Left kidney (tissue), 2 donors: ENCODE results near the gene CLCN2. TPM values are rescaled to one million over a fixed set of nuclear protein-coding genes. Genes with fewer than 3 reads are reported as not detected.

ENCODE experiments used
- DNase-seq: peaks from one replicate; pipeline ENCODE4 v3.0.0-alpha.2; 2013
- polyA plus RNA-seq: library from polyadenylated mRNA; unstranded; fragments of 120-200 nt; gene quantifications from one replicate; pipeline ENCODE4 v1.2.1, GENCODE V29; 2013; ENCODE audit not compliant: insufficient read length

Gene CLCN2
- polyA plus RNA-seq, 1 donor, result 13.1 TPM

DNA sequence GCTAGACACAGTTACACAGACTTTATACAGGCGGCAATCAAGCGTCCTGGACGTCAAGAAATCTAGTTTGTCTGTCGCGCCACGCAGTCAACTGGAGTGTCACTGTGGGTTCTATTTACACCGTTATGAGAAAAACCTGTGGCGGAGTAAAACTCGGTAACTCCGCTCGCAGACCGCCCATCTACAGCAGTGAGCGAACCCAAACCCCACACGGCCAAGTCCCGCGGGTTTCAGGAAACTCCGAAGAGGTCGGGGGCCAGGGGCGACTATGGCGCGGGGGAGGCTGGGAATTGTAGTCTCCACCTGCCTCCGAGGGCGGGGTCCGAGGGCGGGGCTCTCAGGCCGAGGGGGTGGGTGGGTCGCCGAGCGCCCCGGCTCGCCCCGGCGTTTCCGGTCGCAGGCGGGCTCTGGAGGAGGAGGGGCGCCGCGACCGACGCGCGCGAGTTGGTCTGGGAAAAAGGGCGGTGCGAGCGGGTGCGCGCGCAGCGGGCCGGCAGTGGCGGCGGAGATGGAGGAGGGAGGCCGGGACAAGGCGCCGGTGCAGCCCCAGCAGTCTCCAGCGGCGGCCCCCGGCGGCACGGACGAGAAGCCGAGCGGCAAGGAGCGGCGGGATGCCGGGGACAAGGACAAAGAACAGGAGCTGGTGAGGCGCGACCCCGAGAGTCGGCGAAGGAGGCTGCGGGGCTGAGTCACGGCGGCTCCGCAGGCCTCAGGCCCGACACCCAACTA lies 62.5 kb downstream of the CLCN2 start, which contains the start of gene PSMD2:
Gene PSMD2 (plus strand): TSS at position 483 of the 729 bp plus-strand sequence. CDS start 26 bp downstream, at position 509.
- peak; percentile 97 for DNase-seq

DNA sequence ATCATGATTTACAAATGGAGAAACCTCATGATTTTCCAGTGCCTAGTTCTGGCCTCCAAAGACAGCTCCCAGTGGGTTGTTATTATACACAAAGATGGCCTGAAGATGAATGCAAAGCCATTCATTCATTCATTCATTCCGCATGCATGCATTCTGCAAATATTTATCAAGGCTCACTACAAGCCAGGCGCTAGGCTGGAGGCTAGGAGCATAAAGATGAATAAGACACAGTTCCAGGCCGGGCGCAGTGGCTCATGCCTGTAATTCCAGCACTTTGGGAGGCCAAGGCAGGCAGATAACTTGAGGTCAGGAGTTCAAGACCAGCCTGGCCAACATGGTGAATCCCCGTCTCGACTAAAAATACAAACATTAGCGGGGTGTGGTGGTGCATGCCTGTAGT lies 64.8 kb downstream of the CLCN2 start:
- no peak for DNase-seq

Other genes with a start within 250 kb of the CLCN2 start
- gene EIF2B5, start 226.2 kb downstream of the CLCN2 start, polyA plus RNA-seq, result 54.6 TPM
- gene DVL3, start 206.2 kb downstream of the CLCN2 start, polyA plus RNA-seq, result 83.6 TPM
- gene AP2M1, start 186.8 kb downstream of the CLCN2 start, polyA plus RNA-seq, result 380 TPM
- 65.4 TPM for gene ABCF3, start 175.4 kb downstream of the CLCN2 start, polyA plus RNA-seq
- gene VWA5B2, start 132.0 kb downstream of the CLCN2 start, polyA plus RNA-seq, result 2.2 TPM
- 37.0 TPM for gene ALG3, start 112.6 kb downstream of the CLCN2 start, polyA plus RNA-seq
- gene EEF1AKMT4, start 111.9 kb downstream of the CLCN2 start, polyA plus RNA-seq, result 2.2 TPM
- gene CAMK2N2, start 100.1 kb downstream of the CLCN2 start, polyA plus RNA-seq, result 0.25 TPM
- not detected for gene ECE2, start 85.6 kb downstream of the CLCN2 start, polyA plus RNA-seq
- 252 TPM for gene PSMD2, start 62.4 kb downstream of the CLCN2 start, polyA plus RNA-seq
- gene EIF4G1, start 47.0 kb downstream of the CLCN2 start, polyA plus RNA-seq, result 178 TPM
- 9.9 TPM for gene FAM131A, start 24.0 kb downstream of the CLCN2 start, polyA plus RNA-seq
- 106 TPM for gene POLR2H, start 105 bp upstream of the CLCN2 start, polyA plus RNA-seq
- gene THPO, start 16.6 kb upstream of the CLCN2 start, polyA plus RNA-seq, result 3.3 TPM
- gene CHRD, start 18.4 kb upstream of the CLCN2 start, polyA plus RNA-seq, result 10.6 TPM
- gene EPHB3, start 200.2 kb upstream of the CLCN2 start, polyA plus RNA-seq, result 27.6 TPM